Fibroblast of the aortic adventitia (primary cell): ENCODE results near the gene PDZD7. TPM values are rescaled to one million over a fixed set of nuclear protein-coding genes. Genes with fewer than 3 reads are reported as not detected.

ENCODE experiments used
- DNase-seq: peaks from one replicate; pipeline ENCODE4 v3.0.0-alpha.2; 2010; ENCODE audit warnings: low read depth
- H3K4me3 ChIP-seq: 2 replicates; pipeline ENCODE4 v1.5.1; 2011; ENCODE audit warnings: low read depth, mild to moderate bottlenecking, control low read depth, low read length, moderate library complexity
- total RNA-seq: library from RNA; depleted of rRNA; stranded (reverse); fragments of >200 nt; gene quantifications from 2 replicates; pipeline ENCODE4 v1.2.3, GENCODE V29; 2012; ENCODE audit warnings: low replicate concordance
- TF ChIP-seq, protein P1 (sequence below): IDR thresholded peaks from 2 replicates; pipeline ENCODE4 v1.5.1; 2011; ENCODE audit warnings: mild to moderate bottlenecking, low read length, control low read depth, inconsistent platforms; ENCODE audit not compliant: insufficient read depth

The PDZD7 gene
- total RNA-seq, 1 donor: 0.27 TPM

GRCh38 chr10:101018118-101018599, 12.8 kb downstream of the PDZD7 start:
- TF ChIP-seq, protein P1, sequence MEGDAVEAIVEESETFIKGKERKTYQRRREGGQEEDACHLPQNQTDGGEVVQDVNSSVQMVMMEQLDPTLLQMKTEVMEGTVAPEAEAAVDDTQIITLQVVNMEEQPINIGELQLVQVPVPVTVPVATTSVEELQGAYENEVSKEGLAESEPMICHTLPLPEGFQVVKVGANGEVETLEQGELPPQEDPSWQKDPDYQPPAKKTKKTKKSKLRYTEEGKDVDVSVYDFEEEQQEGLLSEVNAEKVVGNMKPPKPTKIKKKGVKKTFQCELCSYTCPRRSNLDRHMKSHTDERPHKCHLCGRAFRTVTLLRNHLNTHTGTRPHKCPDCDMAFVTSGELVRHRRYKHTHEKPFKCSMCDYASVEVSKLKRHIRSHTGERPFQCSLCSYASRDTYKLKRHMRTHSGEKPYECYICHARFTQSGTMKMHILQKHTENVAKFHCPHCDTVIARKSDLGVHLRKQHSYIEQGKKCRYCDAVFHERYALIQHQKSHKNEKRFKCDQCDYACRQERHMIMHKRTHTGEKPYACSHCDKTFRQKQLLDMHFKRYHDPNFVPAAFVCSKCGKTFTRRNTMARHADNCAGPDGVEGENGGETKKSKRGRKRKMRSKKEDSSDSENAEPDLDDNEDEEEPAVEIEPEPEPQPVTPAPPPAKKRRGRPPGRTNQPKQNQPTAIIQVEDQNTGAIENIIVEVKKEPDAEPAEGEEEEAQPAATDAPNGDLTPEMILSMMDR: no peak
- H3K4me3 ChIP-seq: no peak overlapping the region
- DNase-seq: no peak

GRCh38 chr10:101016814-101017213, 14.1 kb downstream of the PDZD7 start:
- TF ChIP-seq, protein P1: no peak
- DNase-seq: no peak
- H3K4me3 ChIP-seq: no peak overlapping the region

- no peak overlapping the region for H3K4me3 ChIP-seq
- TF ChIP-seq, protein P1: no peak
- no peak for DNase-seq
Observed at GRCh38 chr10:101015582-101015973, 15.4 kb downstream of the PDZD7 start.

GRCh38 chr10:101014966-101015581, 15.9 kb downstream of the PDZD7 start:
- TF ChIP-seq, protein P1: no peak
- no peak overlapping the region for H3K4me3 ChIP-seq
- peak; percentile 86 for DNase-seq

DNA sequence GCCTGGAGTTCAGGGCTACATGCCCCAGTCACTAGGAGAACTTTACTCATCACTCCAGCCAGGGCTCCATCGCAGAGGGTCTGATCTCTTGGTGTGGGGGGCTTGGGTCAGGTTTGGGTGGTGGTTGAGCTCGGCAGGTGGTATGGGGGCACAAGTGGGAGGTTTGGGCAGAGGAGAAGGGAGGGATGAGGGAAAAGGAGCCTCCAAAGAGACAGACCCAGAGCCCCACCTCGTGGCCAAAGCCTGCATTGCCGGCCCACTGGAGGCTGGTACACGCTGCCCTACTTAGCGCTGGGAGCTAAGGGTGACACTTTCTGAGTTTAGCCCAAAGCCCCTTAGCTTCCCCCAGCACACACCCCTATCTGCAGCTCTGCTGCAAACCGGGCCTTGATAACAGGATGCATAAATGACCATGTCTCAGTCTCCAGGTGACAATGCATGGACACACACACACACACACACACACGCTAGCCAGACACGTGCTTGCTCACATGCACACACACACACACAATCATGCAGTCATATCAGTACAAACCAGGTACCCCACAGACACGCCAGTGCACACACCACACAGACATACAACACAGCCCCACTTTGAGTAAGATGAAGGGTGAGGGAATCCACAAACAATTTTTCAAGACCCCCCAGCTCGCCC, 16.6 kb downstream of the PDZD7 start:
- TF ChIP-seq, protein P1: peak; percentile 97
- peak; percentile 70 for DNase-seq
- no peak overlapping the region for H3K4me3 ChIP-seq

DNA sequence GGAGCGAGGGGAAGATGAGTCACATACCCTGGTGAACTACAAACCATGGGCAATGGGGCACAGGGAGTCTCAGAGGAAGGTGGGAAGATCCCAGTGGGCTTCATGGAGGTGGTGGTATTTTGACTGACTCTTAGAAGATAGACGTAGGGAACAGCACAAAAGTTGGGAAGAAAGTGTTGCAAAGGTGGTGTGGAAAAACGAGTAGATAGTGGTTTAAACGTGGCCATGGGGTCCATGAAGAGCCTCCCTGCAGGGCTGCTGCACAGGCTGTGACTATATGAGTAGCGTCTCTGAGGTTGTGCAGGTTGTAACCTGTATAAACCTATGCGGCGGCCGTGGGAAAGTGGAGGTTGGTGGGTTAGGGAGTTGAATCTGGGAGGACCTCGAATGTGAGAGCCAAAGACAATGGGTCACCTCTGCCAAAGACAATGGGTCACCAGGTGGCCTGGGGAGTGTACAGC, 17.5 kb downstream of the PDZD7 start:
- TF ChIP-seq, protein P1: no peak
- H3K4me3 ChIP-seq: no peak overlapping the region
- DNase-seq: no peak
